ENCODE data around the gene SNX11.

- TF ChIP-seq EZH2 (IDR thresholded peaks at IDR 0.05; ENCODE audit: low read length, missing control alignments) (no peak), CTCF (conservative IDR thresholded peaks at IDR 0.05 in 1 of 2, IDR thresholded peaks at IDR 0.05 in 1 of 2; ENCODE audit: low read depth in 1 of 2, low read length in 2 of 2) (no peak)
Measured at GRCh38 chr17:48160177-48161081, 52.9 kb downstream of the SNX11 start.
